Renal cortical epithelial cell (primary cell): ENCODE results near the gene PAFAH2. TPM values are rescaled to one million over a fixed set of nuclear protein-coding genes. Genes with fewer than 3 reads are reported as not detected.
"Not testable (repeated sequence)": the region's sequence is repeated elsewhere in the genome, so short reads cannot be mapped to it uniquely, and the experiment has no call there.

Experiments used
- DNase-seq: peaks from one replicate; pipeline ENCODE4 v3.0.0-alpha.2; 2011; ENCODE audit warnings: low read depth
- total RNA-seq: library from RNA; depleted of rRNA; stranded (reverse); fragments of >200 nt; gene quantifications from 2 replicates; pipeline ENCODE4 v1.2.3, GENCODE V29; 2014

Gene PAFAH2
- total RNA-seq, 1 donor from 2014 or later = 18.5 TPM

- DNase-seq = no peak
Observed at GRCh38 chr1:26012864-26013263, 15.0 kb upstream of the PAFAH2 start.

GRCh38 chr1:26010825-26011224, 13.0 kb upstream of the PAFAH2 start:
- no peak for DNase-seq

GRCh38 chr1:26009796-26010447, 12.1 kb upstream of the PAFAH2 start:
- peak; percentile 27 for DNase-seq

- DNase-seq = no peak
Observed at GRCh38 chr1:26006710-26007109, 8.8 kb upstream of the PAFAH2 start.

DNA sequence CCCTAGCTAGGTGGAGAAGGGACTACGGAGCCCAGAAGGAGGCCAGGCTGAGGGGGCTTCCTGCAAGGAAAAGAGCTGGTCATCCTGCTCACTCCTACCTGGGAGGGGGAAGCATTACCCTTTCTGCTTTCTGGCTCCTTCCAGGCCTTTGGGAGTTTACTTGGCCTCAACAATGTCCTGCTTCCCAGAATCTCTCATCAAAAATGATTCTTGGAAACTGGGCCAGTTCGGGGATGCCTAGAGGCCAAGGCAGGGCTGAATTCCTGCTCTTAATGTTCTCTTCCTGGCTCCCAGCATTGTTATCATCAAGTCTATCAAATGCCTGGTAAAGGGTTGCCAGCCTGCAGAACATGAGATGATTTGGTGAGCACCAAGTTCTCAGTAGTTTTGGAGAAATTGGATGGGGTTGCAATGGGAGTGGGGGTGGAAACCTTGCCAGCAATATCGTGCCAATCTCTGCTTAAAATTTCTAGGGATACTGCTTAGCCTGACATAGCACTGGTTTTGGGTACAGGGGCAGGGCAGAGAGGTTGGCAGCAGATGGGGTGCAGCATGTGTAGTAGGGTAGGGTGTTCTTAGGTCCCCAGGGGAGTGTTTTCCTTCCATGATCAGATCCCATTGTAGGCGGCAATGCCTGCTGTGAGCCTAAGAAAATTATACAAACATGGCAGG, 7.7 kb upstream of the PAFAH2 start:
- DNase-seq = no peak

- DNase-seq = no peak
Observed at GRCh38 chr1:26003756-26004155, 5.9 kb upstream of the PAFAH2 start.

- DNase-seq = no peak
Observed at GRCh38 chr1:26003262-26003661, 5.4 kb upstream of the PAFAH2 start.

- DNase-seq = no peak
Observed at GRCh38 chr1:25999041-25999800, 1.4 kb upstream of the PAFAH2 start.

GRCh38 chr1:25996966-25997827, 666 bp downstream of the PAFAH2 start:
- peak; percentile 70 for DNase-seq

DNA sequence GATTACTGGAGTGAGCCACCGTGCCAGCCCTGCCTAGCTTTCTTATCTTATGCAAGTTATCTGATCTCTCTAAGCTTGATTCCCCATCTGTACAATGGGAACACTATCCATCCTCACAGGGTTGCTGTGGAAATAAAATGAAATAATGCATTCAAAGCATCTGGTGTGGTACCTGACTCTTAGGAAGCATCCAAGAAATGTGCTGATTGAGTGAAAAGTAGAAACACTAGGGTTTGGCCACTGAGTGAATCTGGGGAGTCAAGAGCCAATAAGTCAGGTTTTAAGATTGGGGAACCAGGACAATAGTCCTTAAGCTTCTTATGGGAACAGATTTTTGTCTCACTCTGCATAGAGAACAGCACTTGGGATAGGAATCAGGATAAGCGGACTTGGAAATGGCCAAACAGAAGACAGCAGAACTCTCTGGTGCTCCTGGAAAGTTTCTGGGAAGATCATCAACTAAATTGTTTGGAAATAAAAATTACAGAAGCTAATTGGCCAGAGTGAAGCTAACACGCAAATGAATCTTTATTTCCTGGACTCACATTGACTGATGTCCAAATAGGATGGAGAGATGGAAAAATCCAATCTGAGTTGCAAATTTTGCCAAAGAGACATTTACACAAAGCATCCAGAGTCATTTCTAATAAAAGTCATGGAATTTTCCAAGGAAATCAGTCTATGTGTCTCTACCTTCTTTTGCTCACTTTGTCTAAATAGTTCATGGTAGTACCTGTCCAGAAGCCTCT, 3.3 kb downstream of the PAFAH2 start:
- DNase-seq = no peak

- DNase-seq = no peak
Observed at GRCh38 chr1:25993197-25993951, 4.5 kb downstream of the PAFAH2 start.

DNA sequence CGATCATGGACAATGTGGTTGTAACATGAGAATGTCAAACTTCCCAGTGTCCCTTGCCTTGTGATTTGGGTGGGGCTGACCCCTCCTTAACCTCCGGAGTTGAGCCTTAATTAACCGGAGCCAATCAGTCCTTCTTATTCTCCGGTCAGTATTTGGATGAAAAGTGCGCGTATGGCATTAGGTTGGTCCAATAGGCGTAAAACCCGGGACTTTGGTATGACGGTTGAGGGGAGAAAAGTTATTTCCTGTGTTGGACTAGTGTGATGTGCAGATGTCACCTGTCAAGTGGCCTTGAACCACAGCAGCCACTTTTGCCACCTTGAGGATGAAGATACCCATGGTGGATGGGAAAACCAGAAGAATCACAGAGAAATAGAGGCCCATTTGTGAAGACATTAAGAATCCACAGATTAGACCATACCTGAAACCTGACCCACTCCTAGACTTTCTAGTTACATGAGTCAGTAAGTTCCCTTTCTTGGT, 5.1 kb downstream of the PAFAH2 start:
- no peak for DNase-seq

GRCh38 chr1:25991937-25992688, 5.8 kb downstream of the PAFAH2 start:
- DNase-seq = no peak

- DNase-seq = no peak
Observed at GRCh38 chr1:25990702-25991395, 7.0 kb downstream of the PAFAH2 start.

DNA sequence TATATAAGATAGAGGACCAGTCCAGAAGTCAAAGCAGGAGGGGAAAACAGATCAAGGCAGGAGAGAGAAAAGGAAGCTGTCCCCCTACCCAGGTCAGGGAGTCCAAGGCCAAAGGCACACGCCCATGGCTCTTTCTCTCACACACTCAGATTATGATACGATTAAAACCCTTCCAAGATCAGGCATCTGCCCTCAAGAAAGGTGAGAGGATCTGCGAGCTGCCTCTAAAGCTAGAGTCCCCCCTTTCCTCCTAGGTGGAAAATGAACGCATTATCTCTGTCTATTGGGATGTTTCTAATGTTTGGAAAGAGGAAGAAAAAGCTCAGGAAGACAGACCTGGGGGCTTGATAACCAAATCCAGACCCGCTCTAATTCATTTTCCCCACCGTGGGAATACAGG, 7.6 kb downstream of the PAFAH2 start:
- DNase-seq = no peak

- DNase-seq = no peak
Observed at GRCh38 chr1:25989440-25990234, 8.2 kb downstream of the PAFAH2 start.

DNA sequence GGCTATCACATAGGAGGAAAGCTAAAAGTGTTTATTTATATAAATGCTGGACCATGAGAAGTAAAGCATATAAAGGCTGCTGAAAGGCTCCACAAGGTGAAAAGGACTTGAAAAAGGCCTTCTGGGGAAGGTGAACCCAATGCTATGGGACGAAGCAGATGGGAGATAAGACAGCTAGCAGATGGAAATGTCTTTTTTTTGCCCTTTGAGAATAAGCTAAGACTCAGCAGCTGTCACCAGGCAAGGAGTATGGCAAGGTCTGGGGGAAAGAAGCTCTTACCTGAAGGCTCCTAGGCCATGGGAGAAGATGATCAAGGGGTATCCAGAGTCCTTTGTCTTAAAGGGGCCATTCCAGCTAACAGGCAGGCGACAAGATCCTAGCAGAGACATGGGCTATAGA, 9.9 kb downstream of the PAFAH2 start:
- no peak for DNase-seq

DNA sequence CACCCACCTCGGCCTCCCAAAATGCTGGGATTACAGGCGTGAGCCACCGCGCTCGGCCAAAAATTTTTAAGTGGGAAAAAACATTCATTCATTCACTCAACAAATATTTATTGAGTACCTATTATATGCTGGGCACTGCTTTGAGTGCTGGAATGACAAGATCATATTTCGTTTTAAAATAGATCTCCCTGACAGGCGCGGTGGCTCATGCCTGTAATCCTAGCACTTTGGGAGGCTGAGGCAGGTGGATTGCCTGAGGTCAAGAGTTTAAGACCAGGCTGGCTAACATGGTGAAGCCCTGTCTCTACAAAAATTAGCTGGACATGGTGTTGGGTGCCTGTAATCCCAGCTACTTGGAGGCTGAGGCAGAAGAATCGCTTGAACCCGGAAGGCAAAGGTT, 11.1 kb downstream of the PAFAH2 start:
- DNase-seq = not testable (repeated sequence)
